Measurements from ENCODE around the gene SMIM38. TPM values are rescaled to one million over a fixed set of nuclear protein-coding genes. Genes with fewer than 3 reads are reported as not detected.

Gene SMIM38
- total RNA-seq, 1 donor, result under 0.01 TPM

GRCh38 chr11:69127884-69128283 is 27.9 kb upstream of the SMIM38 start:
- no peak overlapping the region for H3K4me3 ChIP-seq (ENCODE audit: low read depth, low read length)
- no peak for TF ChIP-seq CTCF (IDR thresholded peaks at IDR 0.05; ENCODE audit: insufficient read depth, low read depth, low read length)
- DNase-seq (ENCODE audit: low read depth), result no peak

GRCh38 chr11:69129053-69129452 is 26.7 kb upstream of the SMIM38 start:
- no peak overlapping the region for H3K4me3 ChIP-seq (ENCODE audit: low read depth, low read length)
- no peak for DNase-seq (ENCODE audit: low read depth)
- no peak for TF ChIP-seq CTCF (IDR thresholded peaks at IDR 0.05; ENCODE audit: insufficient read depth, low read depth, low read length)

- no peak overlapping the region for H3K4me3 ChIP-seq (ENCODE audit: low read depth, low read length)
- no peak for DNase-seq (ENCODE audit: low read depth)
- TF ChIP-seq CTCF (IDR thresholded peaks at IDR 0.05; ENCODE audit: insufficient read depth, low read depth, low read length), result no peak
Measured at GRCh38 chr11:69129647-69130046, 26.1 kb upstream of the SMIM38 start.

GRCh38 chr11:69130654-69131053 is 25.1 kb upstream of the SMIM38 start:
- H3K4me3 ChIP-seq (ENCODE audit: low read depth, low read length), result no peak overlapping the region
- DNase-seq (ENCODE audit: low read depth), result no peak
- no peak for TF ChIP-seq CTCF (IDR thresholded peaks at IDR 0.05; ENCODE audit: insufficient read depth, low read depth, low read length)

- TF ChIP-seq CTCF (IDR thresholded peaks at IDR 0.05; ENCODE audit: insufficient read depth, low read depth, low read length), result no peak
- no peak for DNase-seq (ENCODE audit: low read depth)
- H3K4me3 ChIP-seq (ENCODE audit: low read depth, low read length), result no peak overlapping the region
Measured at GRCh38 chr11:69131121-69131566, 24.6 kb upstream of the SMIM38 start.

- no peak overlapping the region for H3K4me3 ChIP-seq (ENCODE audit: low read depth, low read length)
- DNase-seq (ENCODE audit: low read depth), result peak; percentile 72
- TF ChIP-seq CTCF (IDR thresholded peaks at IDR 0.05; ENCODE audit: insufficient read depth, low read depth, low read length), result peak; percentile 95
Measured at GRCh38 chr11:69131644-69132300, 24.0 kb upstream of the SMIM38 start.

- no peak for TF ChIP-seq CTCF (IDR thresholded peaks at IDR 0.05; ENCODE audit: insufficient read depth, low read depth, low read length)
- no peak overlapping the region for H3K4me3 ChIP-seq (ENCODE audit: low read depth, low read length)
- DNase-seq (ENCODE audit: low read depth), result no peak
Measured at GRCh38 chr11:69132301-69132670, 23.4 kb upstream of the SMIM38 start.
